GM18505 (cell line): ENCODE measurements around the gene ARHGAP8.

Experiments used
- ATAC-seq: cut with Tn5 transposase; IDR thresholded peaks from one replicate; pipeline ENCODE4 v1.9.1; 2021; ENCODE audit not compliant: unreplicated experiment
- POLR2A ChIP-seq: IDR thresholded peaks from 4 replicates; pipeline ENCODE4 v1.6.1; 2011; ENCODE audit warnings: borderline replicate concordance; ENCODE audit not compliant: insufficient read depth, insufficient read length; ENCODE audit errors: extremely low read depth

The ARHGAP8 gene

GRCh38 chr22:44804327-44804726, 52.0 kb downstream of the ARHGAP8 start:
- TF ChIP-seq POLR2A, result no peak
- no peak for ATAC-seq

- no peak for TF ChIP-seq POLR2A
- no peak for ATAC-seq
Measured at GRCh38 chr22:44805711-44806110, 53.3 kb downstream of the ARHGAP8 start.

GRCh38 chr22:44807232-44807631, 54.9 kb downstream of the ARHGAP8 start:
- TF ChIP-seq POLR2A, result no peak
- ATAC-seq, result no peak

GRCh38 chr22:44807915-44808690, 55.7 kb downstream of the ARHGAP8 start:
- no peak for TF ChIP-seq POLR2A
- no peak for ATAC-seq

GRCh38 chr22:44809456-44809855, 57.1 kb downstream of the ARHGAP8 start:
- no peak for ATAC-seq

GRCh38 chr22:44811141-44811540, 58.8 kb downstream of the ARHGAP8 start:
- TF ChIP-seq POLR2A, result no peak
- no peak for ATAC-seq

More at GRCh38 chr22:44809456-44809855, 57.1 kb downstream of the ARHGAP8 start:
- no peak for TF ChIP-seq POLR2A

- ATAC-seq, result no peak
- no peak for TF ChIP-seq POLR2A
Measured at GRCh38 chr22:44813416-44813815, 61.0 kb downstream of the ARHGAP8 start.

- no peak for TF ChIP-seq POLR2A
- no peak for ATAC-seq
Measured at GRCh38 chr22:44814266-44815098, 62.1 kb downstream of the ARHGAP8 start.

GRCh38 chr22:44815099-44816070, 63.0 kb downstream of the ARHGAP8 start:
- no peak for TF ChIP-seq POLR2A
- ATAC-seq, result no peak

GRCh38 chr22:44816141-44816540, 63.8 kb downstream of the ARHGAP8 start:
- no peak for TF ChIP-seq POLR2A
- no peak for ATAC-seq

- no peak for TF ChIP-seq POLR2A
- ATAC-seq, result no peak
Measured at GRCh38 chr22:44818727-44819126, 66.4 kb downstream of the ARHGAP8 start.

- TF ChIP-seq POLR2A, result no peak
- ATAC-seq, result no peak
Measured at GRCh38 chr22:44819966-44820631, 67.7 kb downstream of the ARHGAP8 start.

GRCh38 chr22:44821741-44822475, 69.5 kb downstream of the ARHGAP8 start:
- ATAC-seq, result no peak
- TF ChIP-seq POLR2A, result no peak

GRCh38 chr22:44822534-44822933, 70.2 kb downstream of the ARHGAP8 start:
- ATAC-seq, result no peak
- TF ChIP-seq POLR2A, result no peak
